HCT116 (cell line): ENCODE measurements around the gene SPDYE2B. TPM values are rescaled to one million over a fixed set of nuclear protein-coding genes. Genes with fewer than 3 reads are reported as not detected.
"Not testable (repeated sequence)": the region's sequence is repeated elsewhere in the genome, so short reads cannot be mapped to it uniquely, and the experiment has no call there.

Experiments used
- ATAC-seq: fragments of 200-7000 bp; cut with Tn5 transposase; 2 replicates; pipeline ENCODE4 v1.9.1; 2020; ENCODE audit warnings: mild to moderate bottlenecking, moderate library complexity
- BruUV-seq: library from RNA; stranded (reverse); fragments of 400-500 nt; replicated peaks from 2 replicates; lab custom pipeline; 2021; lab: Mats Ljungman, UMichigan
- CTCF ChIA-PET: fragments of 300-600 bp; sonication (Branson Sonifier 250); formaldehyde crosslinking; loops from one replicate; lab custom pipeline; 2021; ENCODE audit warnings: antibody characterized with exemption; lab: Charles Lee
- POLR2A ChIA-PET: fragments of 300-600, 350-600 bp; sonication (Branson Sonifier 250); formaldehyde crosslinking; loops from one replicate; lab custom pipeline; 2021; ENCODE audit warnings: antibody characterized with exemption; lab: Charles Lee
- RAD21 ChIA-PET, 2 experiments: fragments of 300-600 bp; sonication (Branson Sonifier 250); formaldehyde crosslinking; loops; one replicate each; lab custom pipeline; 2023; ENCODE audit warnings: low total read pairs in 2 of 2; ENCODE audit not compliant: uncharacterized antibody in 2 of 2, unreplicated experiment in 2 of 2, low non-redundant PET in 1 of 2; lab: Charles Lee
- DNase-seq: peaks from one replicate; pipeline ENCODE4 v3.0.0-alpha.2; 2010; ENCODE audit warnings: low read depth, low spot score
- H2AFZ ChIP-seq: fragments of 200-600 bp; shearing (Covaris generic), sonication (generic); 2 replicates; pipeline ENCODE4 v1.6.1; 2017; ENCODE audit warnings: low read depth, mixed run types, mixed read lengths, antibody characterized with exemption, low read length; ENCODE audit not compliant: poor library complexity, severe bottlenecking
- H3K27ac ChIP-seq: 2 replicates; pipeline ENCODE4 v1.5.1; 2012; ENCODE audit warnings: low read depth, low read length
- H3K27me3 ChIP-seq: fragments of 200-600 bp; sonication (generic); 2 replicates; pipeline ENCODE4 v1.6.1; 2016; ENCODE audit warnings: mixed run types, low read length, mixed read lengths; ENCODE audit not compliant: insufficient read depth
- H3K36me3 ChIP-seq, 2 experiments: fragments of 200-500 bp in 1 of 2; fragments of 200-600 bp in 1 of 2; sonication (Bioruptor generic) in 1 of 2; sonication (generic) in 1 of 2; 2 replicates each; pipeline versions ENCODE4 v1.5.1 to v1.6.1; 2014 to 2016; ENCODE audit warnings: low read length in 2 of 2, inconsistent platforms in 1 of 2, mixed read lengths in 1 of 2, mixed run types in 1 of 2; ENCODE audit not compliant: insufficient read depth in 2 of 2, control insufficient read depth in 1 of 2
- H3K4me1 ChIP-seq, 2 experiments: fragments of 200-600 bp in 1 of 2; sonication (generic) in 1 of 2; 2 replicates each; pipeline versions ENCODE4 v1.5.1 to v1.6.1; 2012 to 2017; ENCODE audit warnings: low read length in 2 of 2, inconsistent platforms in 1 of 2, mild to moderate bottlenecking in 1 of 2, mixed read lengths in 1 of 2, mixed run types in 1 of 2, moderate library complexity in 1 of 2; ENCODE audit not compliant: insufficient read depth in 2 of 2, control insufficient read depth in 1 of 2
- H3K4me2 ChIP-seq: fragments of 200-600 bp; sonication (generic); 2 replicates; pipeline ENCODE4 v1.6.1; 2017; ENCODE audit warnings: mixed run types, low read length, mixed read lengths
- H3K4me3 ChIP-seq, 2 experiments: fragments of 200-600 bp in 1 of 2; sonication (generic) in 1 of 2; replicated peaks in 1 of 2; 2 replicates each; pipeline ENCODE4 v1.5.1; 2011 to 2016; ENCODE audit warnings: low read length in 2 of 2, control low read depth in 1 of 2, low read depth in 1 of 2, mild to moderate bottlenecking in 1 of 2, mixed read lengths in 1 of 2, mixed run types in 1 of 2
- H3K79me2 ChIP-seq: fragments of 200-600 bp; sonication (generic); 2 replicates; pipeline ENCODE4 v1.6.1; 2017; ENCODE audit warnings: mild to moderate bottlenecking, mixed run types, low read length, moderate library complexity, mixed read lengths; ENCODE audit not compliant: insufficient read depth
- H3K9ac ChIP-seq: fragments of 200-600 bp; sonication (generic); 2 replicates; pipeline ENCODE4 v1.6.1; 2016; ENCODE audit warnings: low read length, mixed read lengths
- H3K9me2 ChIP-seq: fragments of 200-600 bp; sonication (generic), shearing (Covaris generic); 2 replicates; pipeline ENCODE4 v1.6.1; 2017; ENCODE audit warnings: mixed run types, mild to moderate bottlenecking, moderate library complexity; ENCODE audit not compliant: insufficient read depth
- H3K9me3 ChIP-seq, 2 experiments: fragments of 200-500 bp in 1 of 2; fragments of 200-600 bp in 1 of 2; sonication (Bioruptor generic) in 1 of 2; sonication (generic) in 1 of 2; 2 replicates each; pipeline ENCODE4 v1.6.1; 2014 to 2017; ENCODE audit warnings: low read length in 2 of 2, mixed read lengths in 2 of 2, inconsistent platforms in 1 of 2, low read depth in 1 of 2, mild to moderate bottlenecking in 1 of 2, mixed run types in 1 of 2, moderate library complexity in 1 of 2; ENCODE audit not compliant: control insufficient read depth in 1 of 2, insufficient read depth in 1 of 2
- H4K20me1 ChIP-seq: fragments of 200-600 bp; sonication (generic), shearing (Covaris generic); 2 replicates; pipeline ENCODE4 v1.6.1; 2017; ENCODE audit warnings: mixed run types, mild to moderate bottlenecking, moderate library complexity; ENCODE audit not compliant: insufficient read depth
- intact Hi-C: fragments of 100-400 bp; cut with micrococcal nuclease; formaldehyde crosslinking; loops from 2 replicates; pipeline ENCODE4 v1.10.0; 2022
- total RNA-seq: library from RNA; stranded (reverse); gene quantifications from one replicate; pipeline ENCODE4 v1.2.1, GENCODE V29; 2021; ENCODE audit not compliant: unreplicated experiment

The SPDYE2B gene
- total RNA-seq, 1 experiment from 2014 or later, result not detected

DNA sequence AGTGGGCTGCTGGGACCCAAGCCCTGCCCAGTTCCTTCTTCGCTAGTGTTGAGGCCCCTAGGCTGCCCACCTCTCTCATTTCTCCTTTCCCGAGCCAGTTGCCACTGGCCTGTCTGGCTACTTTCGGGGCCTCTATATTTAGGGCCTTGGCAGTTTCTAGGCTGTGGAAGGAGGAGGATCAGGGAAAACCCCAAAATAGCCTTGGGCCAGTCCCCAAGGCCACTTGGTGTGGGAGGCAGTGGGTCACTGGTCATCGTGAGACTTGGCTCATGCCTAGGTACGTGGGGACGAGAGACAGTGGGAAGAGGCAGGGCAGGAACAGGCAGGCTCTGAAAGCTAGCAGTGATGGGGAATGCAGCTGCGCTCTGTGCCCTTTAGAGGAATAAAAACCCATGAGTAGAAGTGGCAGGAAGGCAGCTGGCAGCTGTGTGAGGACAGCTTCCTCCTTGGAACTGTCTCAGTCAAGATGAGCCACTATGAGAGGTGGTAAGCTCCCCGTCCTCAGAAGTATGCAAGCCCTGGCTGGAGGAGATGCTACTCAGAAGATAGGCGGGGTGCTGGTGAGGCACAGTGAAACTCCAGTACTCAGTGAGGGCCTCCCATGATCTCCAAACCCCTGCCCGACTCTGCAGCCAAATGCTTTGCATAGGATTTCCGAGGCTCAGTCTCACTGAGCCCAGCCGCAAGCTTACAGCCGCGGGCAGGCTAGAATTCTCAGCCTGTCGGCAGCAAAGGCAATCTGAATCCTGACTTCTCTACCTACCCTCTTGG is 36.4 kb upstream of the SPDYE2B start:
- BruUV-seq, H3K4me2 ChIP-seq, H3K4me1 ChIP-seq, H3K27ac ChIP-seq, H3K79me2 ChIP-seq, H3K9me2 ChIP-seq, H4K20me1 ChIP-seq, H3K27me3 ChIP-seq, CTCF ChIA-PET, ATAC-seq, RAD21 ChIA-PET, H3K36me3 ChIP-seq, H2AFZ ChIP-seq, H3K9ac ChIP-seq, H3K4me3 ChIP-seq, POLR2A ChIA-PET, DNase-seq, intact Hi-C loops, H3K9me3 ChIP-seq: not testable (repeated sequence)

DNA sequence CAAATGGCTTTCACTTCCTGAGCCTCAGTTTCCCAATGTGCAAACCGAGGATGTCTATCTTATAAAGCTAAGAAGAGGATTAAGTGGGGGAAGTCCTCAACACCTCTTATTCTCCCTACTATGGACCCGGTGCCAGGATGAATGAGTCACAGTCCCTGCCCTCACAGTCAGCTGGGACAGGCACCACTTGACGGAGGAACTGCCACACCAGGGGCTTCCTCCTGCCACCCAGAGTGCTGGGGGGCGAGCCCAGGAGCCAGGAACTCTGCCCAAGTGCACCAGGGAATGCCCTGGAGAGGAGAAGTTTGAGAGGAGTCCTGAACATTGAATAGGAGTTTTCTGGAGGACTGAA is 35.8 kb upstream of the SPDYE2B start:
- H3K27ac ChIP-seq, RAD21 ChIA-PET, H3K9me3 ChIP-seq, H3K9me2 ChIP-seq, H3K36me3 ChIP-seq, DNase-seq, ATAC-seq, H4K20me1 ChIP-seq, BruUV-seq, H3K4me3 ChIP-seq, H3K4me1 ChIP-seq, intact Hi-C loops, CTCF ChIA-PET, POLR2A ChIA-PET, H3K79me2 ChIP-seq, H2AFZ ChIP-seq, H3K4me2 ChIP-seq, H3K27me3 ChIP-seq, H3K9ac ChIP-seq: not testable (repeated sequence)

DNA sequence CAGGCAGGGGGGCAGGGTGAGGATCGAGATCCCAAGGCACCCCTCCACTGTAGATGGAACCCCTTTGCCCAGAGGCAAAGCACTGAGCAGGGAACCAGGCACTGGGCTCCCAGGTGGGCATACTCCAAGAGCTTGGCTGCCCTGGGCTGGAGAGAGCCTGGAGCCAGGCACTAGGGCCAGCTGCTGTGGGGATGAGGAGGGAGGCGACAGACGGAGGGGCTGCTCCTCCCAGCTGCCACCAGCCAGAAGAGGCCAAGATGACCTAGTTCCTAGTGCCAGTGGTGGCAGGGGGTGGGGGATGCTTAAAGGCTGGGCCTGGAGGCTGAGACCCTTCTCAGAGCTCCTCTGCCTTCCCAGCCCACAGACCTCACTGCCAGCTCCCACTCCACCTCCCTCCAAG is 35.2 kb upstream of the SPDYE2B start:
- ATAC-seq, H3K4me1 ChIP-seq, RAD21 ChIA-PET, H3K9me2 ChIP-seq, H3K4me3 ChIP-seq, H3K9me3 ChIP-seq, BruUV-seq, CTCF ChIA-PET, H2AFZ ChIP-seq, H3K4me2 ChIP-seq, POLR2A ChIA-PET, intact Hi-C loops, DNase-seq, H3K79me2 ChIP-seq, H3K27me3 ChIP-seq, H3K9ac ChIP-seq, H3K36me3 ChIP-seq, H3K27ac ChIP-seq, H4K20me1 ChIP-seq: not testable (repeated sequence)

DNA sequence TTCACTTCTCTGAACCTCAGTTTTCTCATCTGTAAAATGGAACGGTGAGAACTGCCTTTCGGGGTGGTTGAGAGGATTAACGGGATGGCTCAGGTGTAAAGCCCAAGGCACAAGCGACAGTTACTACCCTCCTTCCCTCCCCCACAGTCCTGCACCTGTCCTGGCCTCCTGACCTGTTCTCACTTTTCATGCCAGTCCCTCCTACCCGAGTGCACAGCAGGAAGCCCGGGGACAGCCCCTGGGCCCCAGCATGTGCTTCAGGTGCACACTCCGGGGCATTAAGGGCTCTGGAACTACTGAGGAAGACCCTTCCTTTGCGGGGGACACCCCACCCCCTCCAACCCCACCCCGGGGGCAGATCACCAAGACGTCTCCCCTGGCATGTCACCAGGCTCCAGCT is 34.2 kb upstream of the SPDYE2B start:
- H3K4me3 ChIP-seq, H3K9ac ChIP-seq, ATAC-seq, H4K20me1 ChIP-seq, H3K4me1 ChIP-seq, H2AFZ ChIP-seq, H3K9me3 ChIP-seq, POLR2A ChIA-PET, H3K79me2 ChIP-seq, RAD21 ChIA-PET, intact Hi-C loops, H3K27ac ChIP-seq, H3K9me2 ChIP-seq, H3K36me3 ChIP-seq, H3K4me2 ChIP-seq, H3K27me3 ChIP-seq, CTCF ChIA-PET, DNase-seq: not testable (repeated sequence)
- BruUV-seq, result TSS peak; percentile 50
